ENCODE data around the gene NCAN.
"Not testable (repeated sequence)": the region's sequence is repeated elsewhere in the genome, so short reads cannot be mapped to it uniquely, and the experiment has no call there.

Gene NCAN

GRCh38 chr19:19201697-19202630 lies 9.8 kb upstream of the NCAN start:
- DNase-seq: no peak

- DNase-seq: no peak
These were observed 9.1 kb upstream of the NCAN start for GRCh38 chr19:19202707-19203011.

DNA sequence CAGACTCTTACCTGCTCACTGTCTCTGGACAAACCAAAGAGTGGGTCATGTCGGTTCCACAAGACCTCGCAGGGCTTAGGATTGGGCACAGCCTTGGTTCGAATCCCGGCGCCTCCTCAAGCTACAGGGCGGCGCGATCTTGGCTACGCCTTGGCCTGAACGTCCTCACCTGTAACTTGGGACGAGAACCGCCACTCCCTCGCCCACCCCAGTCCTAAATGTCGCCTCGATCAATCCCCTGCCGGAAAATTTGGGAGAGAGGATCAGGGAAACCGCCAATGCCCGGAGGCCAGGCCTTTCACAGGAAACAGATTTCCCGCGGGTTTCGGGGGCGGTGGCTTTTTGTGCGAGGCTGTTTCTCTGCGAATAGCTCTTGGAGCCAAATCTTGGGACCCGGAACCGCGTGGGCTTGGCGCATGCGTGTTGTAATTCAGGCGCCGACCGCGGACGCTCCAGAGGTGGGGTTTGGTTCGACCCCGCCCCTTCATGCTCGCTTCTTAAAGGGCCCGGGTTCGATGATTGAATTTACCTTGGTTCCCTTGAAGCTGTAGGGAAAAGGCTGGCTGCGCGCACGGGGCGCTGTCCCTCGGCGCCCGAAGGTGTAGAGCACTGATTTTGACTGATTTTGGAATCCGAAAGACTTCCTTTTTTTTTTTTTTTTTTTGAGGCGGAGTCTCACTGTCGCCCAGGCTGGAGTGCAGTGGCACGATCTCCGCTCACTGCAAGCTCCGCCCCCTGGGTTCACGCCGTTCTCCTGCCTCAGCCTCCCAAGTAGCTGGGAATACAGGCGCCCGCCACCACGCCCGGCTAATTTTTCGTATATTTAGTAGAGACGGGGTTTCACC lies 8.5 kb upstream of the NCAN start, which contains the start of gene NR2C2AP:
NR2C2AP (minus strand) TSS at position 403 of the 845 bp plus-strand sequence; CDS start at position 49, 354 bp downstream.
- DNase-seq: peak; percentile 74 to 82 (median 79)

DNA sequence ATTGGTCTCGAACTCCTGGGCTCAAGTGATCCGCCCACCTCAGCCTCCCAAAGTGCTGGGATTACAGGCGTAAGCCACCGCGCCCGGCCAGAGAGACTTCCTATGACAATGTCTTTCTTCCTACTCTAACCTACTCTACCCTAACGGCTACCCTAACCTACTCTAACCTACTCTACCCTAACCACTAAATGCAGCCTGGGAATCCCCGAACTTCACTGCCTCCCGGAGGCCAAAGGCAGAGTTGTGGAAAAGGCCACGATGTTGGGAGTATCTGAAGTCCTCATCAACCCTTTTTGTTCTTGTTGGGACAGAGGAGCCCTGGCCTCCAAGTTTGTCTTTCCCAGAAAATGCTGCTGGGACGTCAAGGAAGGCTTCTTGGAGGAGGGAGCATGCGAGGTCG lies 7.6 kb upstream of the NCAN start:
- DNase-seq: no peak

DNA sequence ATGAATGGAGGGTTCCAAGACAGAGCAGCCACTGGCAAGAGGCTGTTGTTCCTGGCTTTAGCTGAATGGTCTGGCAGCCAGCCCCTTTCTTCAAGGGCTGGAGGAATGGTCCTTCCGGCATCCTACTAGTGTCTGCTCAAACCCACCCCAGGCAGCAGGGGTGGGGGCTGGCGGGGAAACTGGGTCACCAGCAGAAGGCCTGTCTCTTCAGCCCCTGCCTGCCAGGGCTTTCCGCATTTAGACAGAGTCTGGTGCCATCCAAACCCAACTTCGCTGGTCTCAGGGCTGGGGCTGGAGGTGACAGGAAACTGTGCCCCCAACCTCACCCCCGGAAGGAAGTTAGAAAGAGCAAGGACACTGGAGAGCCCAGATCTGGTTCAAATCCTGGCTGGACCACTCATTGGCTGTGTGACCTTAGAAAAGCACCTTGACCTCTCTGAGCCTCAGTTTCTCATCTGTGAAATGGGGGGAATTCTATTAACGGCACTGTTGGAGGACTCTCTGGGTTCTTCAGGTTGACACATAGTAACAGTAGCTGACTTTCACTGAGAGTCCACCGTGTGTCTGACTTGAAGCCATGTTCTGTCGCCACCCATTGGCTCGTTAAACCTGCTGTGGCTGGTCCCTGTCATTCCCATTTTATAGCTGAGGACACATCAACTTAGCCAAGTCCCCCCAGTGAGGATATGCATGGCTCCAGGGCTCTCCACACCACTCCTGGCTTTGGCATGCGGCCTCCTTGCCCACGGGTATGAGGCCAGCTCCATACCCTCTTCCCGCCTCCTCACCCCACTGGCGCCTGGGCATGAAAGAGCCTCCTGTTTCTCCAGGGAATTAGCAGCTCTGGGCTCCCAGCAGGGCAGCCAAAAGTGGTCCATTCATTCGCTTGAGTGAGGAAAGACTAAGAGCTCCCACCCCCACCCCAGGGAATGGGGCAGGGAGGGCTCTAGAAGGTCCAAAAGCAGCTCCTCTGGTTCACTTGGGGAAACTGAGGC lies 6.0 kb upstream of the NCAN start:
- DNase-seq: no peak

GRCh38 chr19:19206938-19207337 lies 4.8 kb upstream of the NCAN start:
- DNase-seq: no peak

DNA sequence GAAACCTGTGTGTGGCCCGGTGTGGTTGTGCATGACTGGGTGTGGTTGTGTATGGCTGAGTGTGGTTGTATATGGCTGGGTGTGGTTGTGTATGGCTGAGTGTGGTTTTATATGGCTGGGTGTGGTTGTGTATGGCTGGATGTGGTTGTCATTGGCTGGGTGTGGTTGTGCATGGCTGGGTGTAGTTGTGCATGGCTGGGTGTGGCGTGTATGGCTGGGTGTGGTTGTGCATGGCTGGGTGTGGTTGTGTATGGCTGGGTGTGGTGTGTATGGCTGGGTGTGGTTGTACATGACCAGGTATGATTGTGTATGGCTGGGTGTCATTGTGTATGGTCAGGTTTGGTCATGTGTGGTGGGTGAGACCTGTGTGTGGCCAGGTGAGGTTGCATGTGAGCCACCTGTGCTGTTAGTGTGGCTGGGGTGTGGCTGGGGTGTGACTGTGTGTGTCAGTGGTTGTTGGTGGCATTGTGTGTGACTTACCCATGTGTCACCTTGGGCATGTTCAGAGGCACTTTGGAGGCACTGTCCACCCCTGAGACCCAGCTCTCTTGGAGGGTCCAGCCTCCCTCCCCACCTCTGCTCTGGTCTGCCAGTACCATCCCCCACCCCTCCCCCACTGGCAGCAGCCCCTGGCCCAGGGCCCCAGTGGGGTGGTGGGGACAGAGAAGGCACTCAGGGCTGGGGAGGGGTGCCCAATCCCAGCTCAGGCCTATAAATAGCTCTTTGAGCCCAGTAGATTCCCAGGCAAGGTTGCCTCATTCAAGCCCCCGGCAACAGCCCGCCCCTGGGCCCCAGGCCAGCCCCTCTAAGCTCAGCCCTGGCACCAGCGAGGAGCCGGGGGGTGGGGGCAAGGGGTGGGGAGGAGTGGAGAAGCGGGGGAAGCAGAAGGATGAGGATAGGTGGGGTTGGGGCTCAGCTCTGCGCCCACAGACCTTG lies 3.9 kb upstream of the NCAN start:
- no peak for DNase-seq

DNA sequence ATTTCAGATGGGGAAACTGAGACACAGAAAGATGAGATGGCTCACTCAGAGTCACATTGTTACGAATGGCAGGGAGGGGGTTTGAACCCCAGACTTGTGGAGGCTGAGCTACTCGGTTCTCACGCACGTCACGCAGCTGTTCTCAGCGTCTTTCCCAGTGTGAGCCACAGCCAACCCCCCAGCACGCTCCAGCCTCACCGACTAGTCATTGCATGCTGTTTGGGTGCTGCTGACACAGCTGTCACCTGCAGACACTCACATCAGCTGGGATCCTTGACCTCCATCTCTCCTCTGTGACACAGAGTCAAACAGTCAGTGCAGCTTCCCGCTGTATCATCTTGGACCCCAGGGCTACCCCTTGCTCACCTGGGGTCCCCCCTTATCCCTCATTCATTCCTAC lies 2.4 kb upstream of the NCAN start:
- DNase-seq: no peak

- no peak for DNase-seq
These were observed 1.2 kb downstream of the NCAN start for GRCh38 chr19:19212916-19213315.

GRCh38 chr19:19213426-19214158 lies 1.8 kb downstream of the NCAN start:
- no peak for DNase-seq

DNA sequence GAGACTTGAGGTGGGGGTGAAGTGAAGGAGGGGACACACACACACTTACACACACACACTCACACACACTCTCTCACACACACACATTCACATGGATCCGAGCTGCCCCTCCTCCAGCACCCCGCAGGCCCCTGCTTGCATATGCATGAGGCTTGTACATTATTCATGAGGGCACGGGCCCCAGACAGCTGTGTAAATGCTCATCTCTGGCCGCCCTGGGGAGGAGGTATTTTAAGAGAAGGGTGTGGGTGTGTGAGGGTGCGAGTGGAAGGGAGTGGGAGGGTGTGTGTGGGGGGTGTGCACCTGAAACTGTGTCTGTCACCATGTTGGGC lies 2.4 kb downstream of the NCAN start:
- DNase-seq: no peak

DNA sequence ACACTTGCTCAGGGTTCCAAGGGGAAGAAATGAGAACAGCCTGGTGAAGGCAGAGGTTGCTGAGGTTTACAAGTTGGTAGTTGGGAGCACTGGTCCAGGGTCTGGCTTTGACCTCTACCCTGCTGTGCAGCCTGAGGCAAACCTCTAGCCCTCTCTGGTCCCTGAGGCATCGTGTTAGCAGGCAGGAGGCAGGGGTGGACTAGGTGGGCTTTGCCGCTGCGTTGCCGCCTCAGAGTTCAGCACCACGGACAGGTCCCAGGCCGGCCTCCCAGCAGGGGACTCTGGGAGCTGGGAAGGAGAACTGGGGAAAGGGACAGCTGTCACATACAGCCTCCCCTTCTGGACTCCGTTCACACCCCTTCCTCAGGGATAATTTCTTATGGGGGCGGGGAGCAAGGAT lies 3.1 kb downstream of the NCAN start:
- DNase-seq: no peak

- DNase-seq: no peak
These were observed 4.0 kb downstream of the NCAN start for GRCh38 chr19:19215792-19216191.

- DNase-seq: no peak
These were observed 5.3 kb downstream of the NCAN start for GRCh38 chr19:19217099-19217498.

DNA sequence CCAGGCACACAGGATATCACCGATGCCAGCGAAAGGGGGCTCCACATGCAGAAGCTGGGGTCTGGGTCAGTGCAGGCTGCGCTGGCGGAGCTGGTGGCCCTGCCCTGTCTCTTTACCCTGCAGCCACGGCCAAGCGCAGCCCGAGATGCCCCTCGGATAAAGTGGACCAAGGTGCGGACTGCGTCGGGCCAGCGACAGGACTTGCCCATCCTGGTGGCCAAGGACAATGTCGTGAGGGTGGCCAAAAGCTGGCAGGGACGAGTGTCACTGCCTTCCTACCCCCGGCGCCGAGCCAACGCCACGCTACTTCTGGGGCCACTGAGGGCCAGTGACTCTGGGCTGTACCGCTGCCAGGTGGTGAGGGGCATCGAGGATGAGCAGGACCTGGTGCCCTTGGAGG lies 7.2 kb downstream of the NCAN start:
- DNase-seq: no peak

DNA sequence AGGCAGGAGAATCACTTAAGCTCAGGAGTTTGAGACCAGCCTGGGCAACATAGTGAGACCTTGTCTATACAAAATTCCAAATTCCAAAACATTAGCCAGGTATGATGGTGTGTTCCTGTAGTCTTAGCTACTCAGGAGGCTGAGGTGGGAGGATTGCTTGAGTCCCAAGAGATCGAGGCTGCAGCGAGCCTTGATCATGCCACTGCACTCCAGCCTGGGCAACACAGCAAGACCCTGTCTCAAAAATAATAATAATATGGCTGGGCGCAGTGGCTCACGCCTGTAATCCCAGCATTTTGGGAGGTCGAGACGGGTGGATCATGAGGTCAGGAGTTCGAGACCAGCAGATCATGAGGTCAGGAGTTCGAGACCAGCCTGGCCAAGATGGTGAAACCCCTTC lies 9.2 kb downstream of the NCAN start:
- not testable (repeated sequence) for DNase-seq

DNA sequence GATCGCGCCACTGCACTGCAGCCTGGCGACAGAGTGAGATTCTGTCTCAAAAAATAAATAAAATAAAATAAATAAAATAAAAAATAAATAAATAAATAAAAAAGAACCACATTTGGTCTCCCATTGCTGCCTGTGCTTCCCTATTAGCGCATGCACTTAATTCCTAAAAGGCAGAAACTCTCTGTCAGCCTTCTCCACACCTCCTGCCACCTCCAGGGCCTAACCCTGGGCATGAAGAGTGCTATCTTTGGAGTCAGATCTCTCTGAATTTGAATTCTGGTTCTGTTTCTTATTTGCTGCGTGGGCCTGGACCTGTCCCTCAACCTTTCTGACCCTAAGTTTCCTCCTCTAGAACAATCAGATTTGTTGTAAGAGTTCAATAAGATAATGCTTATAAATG lies 11.3 kb downstream of the NCAN start:
- no peak for DNase-seq

GRCh38 chr19:19223636-19224035 lies 11.9 kb downstream of the NCAN start:
- no peak for DNase-seq

GRCh38 chr19:19224150-19224851 lies 12.5 kb downstream of the NCAN start:
- no peak for DNase-seq

GRCh38 chr19:19224852-19225494 lies 13.2 kb downstream of the NCAN start:
- DNase-seq: peak; percentile 42 to 68 (median 60)

Data from activated CD4-positive, CD25-positive, alpha-beta regulatory T cell (primary cell).